Measurements from ENCODE around the gene GOLGA6L2.
A peak's percentile ranks its signal among the peaks of the same experiment; 100 is the strongest.

GOLGA6L2 gene

GRCh38 chr15:23422099-23422945 lies 24.7 kb downstream of the GOLGA6L2 start:
- no peak overlapping the region for H2BK15ac ChIP-seq (ENCODE audit: low read depth, poor library complexity, severe bottlenecking)
- no peak for DNase-seq
- no peak overlapping the region for H2BK120ac ChIP-seq (ENCODE audit: low read depth, low read length)
- peaks cover 4% of the 10 kb centered on the region for H3K4me1 ChIP-seq (ENCODE audit: control insufficient read depth, insufficient read depth, low read depth, low read length)
- peak overlapping the region; percentile 51 for H3K9ac ChIP-seq (ENCODE audit: low read length)
- H2BK12ac ChIP-seq (ENCODE audit: low read length in 2 of 2): no peak overlapping the region
- no peaks in the 10 kb centered on the region for H3K9me3 ChIP-seq (ENCODE audit: control insufficient read depth, low read length)
- no peak overlapping the region for H3K14ac ChIP-seq (ENCODE audit: low read length in 2 of 2)
- H3K4ac ChIP-seq (ENCODE audit: low read depth in 1 of 2, low read length in 2 of 2): no peak overlapping the region
- WGBS: 82% methylated on average over 18 of the region's 18 CpGs
- H3K4me2 ChIP-seq (ENCODE audit: low read length, poor library complexity, severe bottlenecking): no peak overlapping the region
- no peak overlapping the region for H2AFZ ChIP-seq (ENCODE audit: low read depth, low read length)
- no peak overlapping the region for H3K27ac ChIP-seq (ENCODE audit: low read length, poor library complexity, severe bottlenecking)
- no peak overlapping the region for H4K8ac ChIP-seq (ENCODE audit: low read length)
- H3K23ac ChIP-seq (ENCODE audit: low read length in 2 of 2): no peak overlapping the region
- H4K91ac ChIP-seq (ENCODE audit: low read length): no peak overlapping the region
- no peak overlapping the region for H2BK5ac ChIP-seq (ENCODE audit: low read depth, low read length, poor library complexity, severe bottlenecking)
- no peak overlapping the region for H3K18ac ChIP-seq (ENCODE audit: low read depth in 1 of 2, low read length in 2 of 2)
- H2AK5ac ChIP-seq (ENCODE audit: low read length, severe bottlenecking): no peak overlapping the region
- H3K79me1 ChIP-seq (replicated peaks; ENCODE audit: low read length, poor library complexity, severe bottlenecking): no peaks in the 10 kb centered on the region
- H3K4me3 ChIP-seq (ENCODE audit: insufficient read depth in 1 of 2, low read depth in 1 of 2, low read length in 2 of 2): peak overlapping the region in 1 of 2 experiments; percentile 58
- H3K36me3 ChIP-seq (ENCODE audit: control insufficient read depth in 1 of 2, insufficient read depth in 2 of 2, low read depth in 1 of 2, low read length in 2 of 2): no peaks in the 10 kb centered on the region
- no peaks in the 10 kb centered on the region for H3K27me3 ChIP-seq (ENCODE audit: control insufficient read depth in 1 of 2, insufficient read depth in 1 of 2, low read length in 2 of 2)

- Histone ChIP-seq H3K27me3 (ENCODE audit: control insufficient read depth in 1 of 2, insufficient read depth in 1 of 2, low read length in 2 of 2) (no peaks in the 10 kb centered on the region), H2AK5ac (ENCODE audit: low read length, severe bottlenecking) (no peak overlapping the region)
- 64% methylated on average over 14 of the region's 16 CpGs for WGBS
These were observed 26.1 kb downstream of the GOLGA6L2 start for GRCh38 chr15:23420806-23421575.

GRCh38 chr15:23416349-23417276 lies 30.4 kb downstream of the GOLGA6L2 start:
- Histone ChIP-seq H3K27ac (ENCODE audit: low read length, poor library complexity, severe bottlenecking) (no peak overlapping the region), H2BK120ac (ENCODE audit: low read depth, low read length) (no peak overlapping the region), H3K18ac (ENCODE audit: low read depth in 1 of 2, low read length in 2 of 2) (no peak overlapping the region), H2BK12ac (ENCODE audit: low read length in 2 of 2) (no peak overlapping the region), H4K8ac (ENCODE audit: low read length) (no peak overlapping the region), H3K9me3 (ENCODE audit: control insufficient read depth, low read length) (no peaks in the 10 kb centered on the region), H3K4ac (ENCODE audit: low read depth in 1 of 2, low read length in 2 of 2) (no peak overlapping the region), H3K4me2 (ENCODE audit: low read length, poor library complexity, severe bottlenecking) (no peak overlapping the region), H2BK5ac (ENCODE audit: low read depth, low read length, poor library complexity, severe bottlenecking) (no peak overlapping the region), H3K14ac (ENCODE audit: low read length in 2 of 2) (no peak overlapping the region), H3K9ac (ENCODE audit: low read length) (no peak overlapping the region), H3K23ac (ENCODE audit: low read length in 2 of 2) (no peak overlapping the region), H3K4me3 (ENCODE audit: insufficient read depth in 1 of 2, low read depth in 1 of 2, low read length in 2 of 2) (no peak overlapping the region), H3K36me3 (ENCODE audit: control insufficient read depth in 1 of 2, insufficient read depth in 2 of 2, low read depth in 1 of 2, low read length in 2 of 2) (no peaks in the 10 kb centered on the region), H2AK5ac (ENCODE audit: low read length, severe bottlenecking) (no peak overlapping the region), H3K79me1 (replicated peaks; ENCODE audit: low read length, poor library complexity, severe bottlenecking) (no peaks in the 10 kb centered on the region), H2BK15ac (ENCODE audit: low read depth, poor library complexity, severe bottlenecking) (no peak overlapping the region), H3K27me3 (ENCODE audit: control insufficient read depth in 1 of 2, insufficient read depth in 1 of 2, low read length in 2 of 2) (no peaks in the 10 kb centered on the region), H3K4me1 (ENCODE audit: control insufficient read depth, insufficient read depth, low read depth, low read length) (no peaks in the 10 kb centered on the region), H2AFZ (ENCODE audit: low read depth, low read length) (no peak overlapping the region), H4K91ac (ENCODE audit: low read length) (peak overlapping the region; percentile 39)
- WGBS: 85% methylated on average over 36 of the region's 43 CpGs
- no peak for DNase-seq

More at GRCh38 chr15:23420806-23421575, 26.1 kb downstream of the GOLGA6L2 start:
- H2BK5ac ChIP-seq (ENCODE audit: low read depth, low read length, poor library complexity, severe bottlenecking): no peak overlapping the region
- H3K4ac ChIP-seq (ENCODE audit: low read depth in 1 of 2, low read length in 2 of 2): no peak overlapping the region
- no peak for DNase-seq
- H3K18ac ChIP-seq (ENCODE audit: low read depth in 1 of 2, low read length in 2 of 2): no peak overlapping the region
- no peak overlapping the region for H2BK120ac ChIP-seq (ENCODE audit: low read depth, low read length)
- no peak overlapping the region for H3K14ac ChIP-seq (ENCODE audit: low read length in 2 of 2)
- no peak overlapping the region for H2BK12ac ChIP-seq (ENCODE audit: low read length in 2 of 2)
- no peaks in the 10 kb centered on the region for H3K9me3 ChIP-seq (ENCODE audit: control insufficient read depth, low read length)
- H2AFZ ChIP-seq (ENCODE audit: low read depth, low read length): no peak overlapping the region
- no peak overlapping the region for H4K8ac ChIP-seq (ENCODE audit: low read length)
- peaks cover 4% of the 10 kb centered on the region for H3K4me1 ChIP-seq (ENCODE audit: control insufficient read depth, insufficient read depth, low read depth, low read length)
- H3K4me2 ChIP-seq (ENCODE audit: low read length, poor library complexity, severe bottlenecking): no peak overlapping the region
- H3K23ac ChIP-seq (ENCODE audit: low read length in 2 of 2): no peak overlapping the region
- H3K36me3 ChIP-seq (ENCODE audit: control insufficient read depth in 1 of 2, insufficient read depth in 2 of 2, low read depth in 1 of 2, low read length in 2 of 2): no peaks in the 10 kb centered on the region
- H3K27ac ChIP-seq (ENCODE audit: low read length, poor library complexity, severe bottlenecking): no peak overlapping the region
- H2BK15ac ChIP-seq (ENCODE audit: low read depth, poor library complexity, severe bottlenecking): no peak overlapping the region
- no peaks in the 10 kb centered on the region for H3K79me1 ChIP-seq (replicated peaks; ENCODE audit: low read length, poor library complexity, severe bottlenecking)
- H4K91ac ChIP-seq (ENCODE audit: low read length): no peak overlapping the region
- no peak overlapping the region for H3K9ac ChIP-seq (ENCODE audit: low read length)
- no peak overlapping the region for H3K4me3 ChIP-seq (ENCODE audit: insufficient read depth in 1 of 2, low read depth in 1 of 2, low read length in 2 of 2)

All from mesenchymal stem cell (in vitro differentiated cells and primary cell).